Fibroblast of skin of right biceps (primary cell): ENCODE data around the gene MAEA.
"Not testable (repeated sequence)": the region's sequence is repeated elsewhere in the genome, so short reads cannot be mapped to it uniquely, and the experiment has no call there.

Experiments
- DNase-seq: peaks from one replicate; pipeline ENCODE4 v3.0.0-alpha.2; 2013

The MAEA gene

GRCh38 chr4:1285151-1285789 is 4.4 kb upstream of the MAEA start:
- DNase-seq, result no peak

GRCh38 chr4:1285790-1286553 is 3.7 kb upstream of the MAEA start:
- peak; percentile 30 for DNase-seq

GRCh38 chr4:1288786-1289185 is 905 bp upstream of the MAEA start:
- no peak for DNase-seq

GRCh38 chr4:1290165-1290977 is 680 bp downstream of the MAEA start:
- DNase-seq, result no peak

- no peak for DNase-seq
Observed at GRCh38 chr4:1291091-1291490, 1.4 kb downstream of the MAEA start.

- DNase-seq, result no peak
Observed at GRCh38 chr4:1291996-1292702, 2.5 kb downstream of the MAEA start.

GRCh38 chr4:1292703-1293011 is 3.0 kb downstream of the MAEA start:
- DNase-seq, result not testable (repeated sequence)

- no peak for DNase-seq
Observed at GRCh38 chr4:1293531-1293941, 3.8 kb downstream of the MAEA start.

GRCh38 chr4:1293991-1294390 is 4.3 kb downstream of the MAEA start:
- DNase-seq, result no peak

GRCh38 chr4:1294424-1294823 is 4.7 kb downstream of the MAEA start:
- no peak for DNase-seq

- DNase-seq, result no peak
Observed at GRCh38 chr4:1294891-1295290, 5.2 kb downstream of the MAEA start.

GRCh38 chr4:1295405-1296055 is 5.8 kb downstream of the MAEA start:
- no peak for DNase-seq

- no peak for DNase-seq
Observed at GRCh38 chr4:1296324-1297022, 6.8 kb downstream of the MAEA start.

- no peak for DNase-seq
Observed at GRCh38 chr4:1297023-1297395, 7.3 kb downstream of the MAEA start.

GRCh38 chr4:1297456-1298325 is 8.0 kb downstream of the MAEA start:
- no peak for DNase-seq

- no peak for DNase-seq
Observed at GRCh38 chr4:1298461-1298860, 8.8 kb downstream of the MAEA start.

GRCh38 chr4:1299301-1299860 is 9.7 kb downstream of the MAEA start:
- DNase-seq, result no peak

- DNase-seq, result peak; percentile 42
Observed at GRCh38 chr4:1300466-1301455, 11.1 kb downstream of the MAEA start.

- DNase-seq, result no peak
Observed at GRCh38 chr4:1302159-1302558, 12.5 kb downstream of the MAEA start.
